GM12878 (cell line): Measurements from ENCODE around the gene SCGB1A1.

Experiments
- ASH2L ChIP-seq: fragments of 300-600, 200-600 bp; sonication (generic); IDR thresholded peaks from 2 replicates; pipeline ENCODE4 v1.6.1; 2017; ENCODE audit warnings: low read depth, mild to moderate bottlenecking, borderline replicate concordance
- CBX5 ChIP-seq: sonication (generic); IDR thresholded peaks from 2 replicates; pipeline ENCODE4 v1.6.1; 2016; ENCODE audit warnings: low read depth, moderate library complexity, mild to moderate bottlenecking, inconsistent platforms
- CHD1 ChIP-seq: IDR thresholded peaks from 2 replicates; pipeline ENCODE4 v1.6.1; 2012; ENCODE audit warnings: low read depth, low read length, improper control_type of control experiment
- CHD4 ChIP-seq: fragments of 200-600 bp; sonication (generic); IDR thresholded peaks from 2 replicates; pipeline ENCODE4 v1.6.1; 2016; ENCODE audit warnings: mild to moderate bottlenecking
- CREB1 ChIP-seq: IDR thresholded peaks from 2 replicates; pipeline ENCODE4 v1.6.1; 2012; ENCODE audit warnings: low read depth, mild to moderate bottlenecking, inconsistent platforms
- DPF2 ChIP-seq: fragments of 450-650 bp; IDR thresholded peaks from 2 replicates; pipeline ENCODE4 v1.6.1; 2017; ENCODE audit warnings: mild to moderate bottlenecking
- HDAC2 ChIP-seq: fragments of 200-600 bp; sonication (generic); IDR thresholded peaks from 2 replicates; pipeline ENCODE4 v1.6.1; 2017
- JUND ChIP-seq: IDR thresholded peaks from 2 replicates; pipeline ENCODE4 v1.6.1; 2012; ENCODE audit warnings: low read depth, mild to moderate bottlenecking, low read length, improper control_type of control experiment, moderate library complexity
- MTA2 ChIP-seq: fragments of 450-650 bp; IDR thresholded peaks from 2 replicates; pipeline ENCODE4 v1.6.1; 2016; ENCODE audit warnings: low read depth, mild to moderate bottlenecking, moderate library complexity
- POLR2A ChIP-seq: IDR thresholded peaks from 2 replicates; pipeline ENCODE4 v1.6.1; 2011; ENCODE audit warnings: low read depth, mild to moderate bottlenecking, low read length
- RAD21 ChIP-seq: IDR thresholded peaks from 2 replicates; pipeline ENCODE4 v1.6.1; 2011; ENCODE audit warnings: mild to moderate bottlenecking, low read depth, low read length, moderate library complexity; ENCODE audit not compliant: insufficient read depth
- YY1 ChIP-seq: IDR thresholded peaks from 2 replicates; pipeline ENCODE4 v1.6.1; 2011; ENCODE audit warnings: low read depth, mild to moderate bottlenecking, low read length
- ZNF24 ChIP-seq: fragments of 450-650 bp; IDR thresholded peaks from 2 replicates; pipeline ENCODE4 v1.6.1; 2017; ENCODE audit warnings: antibody characterized with exemption, mild to moderate bottlenecking
- TF ChIP-seq, protein P1 (sequence below), 3 experiments: IDR thresholded peaks in 2 of 3; conservative IDR thresholded peaks in 1 of 3; 2 replicates each; pipeline ENCODE4 v1.5.1; 2011; ENCODE audit warnings: low read depth in 3 of 3, low read length in 3 of 3, mild to moderate bottlenecking in 3 of 3, control low read depth in 2 of 3, moderate library complexity in 2 of 3, inconsistent platforms in 1 of 3, mixed read lengths in 1 of 3; ENCODE audit not compliant: control insufficient read depth in 2 of 3, insufficient read depth in 1 of 3; ENCODE audit errors: extremely low read depth in 1 of 3

DNA sequence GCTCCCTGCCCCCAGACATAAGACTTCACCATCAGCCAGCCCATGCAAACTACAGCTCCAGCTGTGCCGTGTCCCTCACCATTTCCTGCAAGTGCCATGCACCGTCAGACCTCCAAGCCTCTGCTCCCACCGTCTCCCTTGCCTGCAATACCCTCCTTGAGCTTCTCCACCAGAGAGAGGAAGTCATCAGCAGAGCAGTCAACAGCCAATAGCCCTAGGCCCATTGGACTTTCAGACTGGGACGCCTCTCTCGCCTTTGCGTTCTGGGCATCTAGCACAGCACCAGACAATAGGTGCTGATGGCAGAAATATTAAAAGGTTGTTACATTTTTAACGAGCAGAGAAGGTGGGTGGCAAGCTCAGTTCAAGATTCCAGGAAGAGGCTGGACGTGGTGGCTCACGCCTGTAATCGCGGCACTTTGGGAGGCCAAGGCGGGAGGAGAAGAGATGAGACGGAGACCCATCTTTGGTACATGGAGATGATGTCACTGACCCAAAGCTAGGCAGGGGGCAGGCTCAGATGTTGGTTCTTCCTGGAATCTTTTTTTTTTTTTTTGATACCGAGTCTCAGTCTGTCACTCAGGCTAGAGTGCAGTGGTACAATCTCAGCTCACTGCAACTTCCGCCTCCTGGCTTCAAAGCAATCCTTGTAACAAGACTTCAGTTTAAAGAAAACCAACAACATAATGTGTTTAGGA lies 31.9 kb downstream of the SCGB1A1 start:
- no peak for TF ChIP-seq CREB1
- TF ChIP-seq, protein P1, sequence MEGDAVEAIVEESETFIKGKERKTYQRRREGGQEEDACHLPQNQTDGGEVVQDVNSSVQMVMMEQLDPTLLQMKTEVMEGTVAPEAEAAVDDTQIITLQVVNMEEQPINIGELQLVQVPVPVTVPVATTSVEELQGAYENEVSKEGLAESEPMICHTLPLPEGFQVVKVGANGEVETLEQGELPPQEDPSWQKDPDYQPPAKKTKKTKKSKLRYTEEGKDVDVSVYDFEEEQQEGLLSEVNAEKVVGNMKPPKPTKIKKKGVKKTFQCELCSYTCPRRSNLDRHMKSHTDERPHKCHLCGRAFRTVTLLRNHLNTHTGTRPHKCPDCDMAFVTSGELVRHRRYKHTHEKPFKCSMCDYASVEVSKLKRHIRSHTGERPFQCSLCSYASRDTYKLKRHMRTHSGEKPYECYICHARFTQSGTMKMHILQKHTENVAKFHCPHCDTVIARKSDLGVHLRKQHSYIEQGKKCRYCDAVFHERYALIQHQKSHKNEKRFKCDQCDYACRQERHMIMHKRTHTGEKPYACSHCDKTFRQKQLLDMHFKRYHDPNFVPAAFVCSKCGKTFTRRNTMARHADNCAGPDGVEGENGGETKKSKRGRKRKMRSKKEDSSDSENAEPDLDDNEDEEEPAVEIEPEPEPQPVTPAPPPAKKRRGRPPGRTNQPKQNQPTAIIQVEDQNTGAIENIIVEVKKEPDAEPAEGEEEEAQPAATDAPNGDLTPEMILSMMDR (IDR thresholded peaks at IDR 0.05 in 2 of 3, conservative IDR thresholded peaks at IDR 0.05 in 1 of 3; ENCODE audit: control insufficient read depth in 2 of 3, extremely low read depth in 1 of 3, insufficient read depth in 1 of 3, low read depth in 3 of 3, low read length in 3 of 3) = no peak
- TF ChIP-seq RAD21 = no peak
- no peak for TF ChIP-seq CHD1
- no peak for TF ChIP-seq YY1
- no peak for TF ChIP-seq JUND
- no peak for TF ChIP-seq ASH2L
- no peak for TF ChIP-seq CBX5
- TF ChIP-seq HDAC2 = no peak
- no peak for TF ChIP-seq MTA2
- TF ChIP-seq CHD4 = no peak
- TF ChIP-seq POLR2A = no peak
- no peak for TF ChIP-seq DPF2
- TF ChIP-seq ZNF24 = no peak
